DND-41 (cell line): ENCODE results near the gene TMEM74B.

ENCODE experiments used
- EZH2 ChIP-seq: IDR thresholded peaks from 3 replicates; pipeline ENCODE4 v1.6.1; 2012; ENCODE audit warnings: borderline replicate concordance, low read depth, mild to moderate bottlenecking, moderate library complexity, low read length, inconsistent platforms; ENCODE audit not compliant: severe bottlenecking
- TF ChIP-seq, protein P1 (sequence below): IDR thresholded peaks from 2 replicates; pipeline ENCODE4 v1.5.1; 2012; ENCODE audit warnings: borderline replicate concordance, low read length, moderate library complexity, mild to moderate bottlenecking; ENCODE audit not compliant: poor library complexity, severe bottlenecking; ENCODE audit errors: extremely low read depth

DNA sequence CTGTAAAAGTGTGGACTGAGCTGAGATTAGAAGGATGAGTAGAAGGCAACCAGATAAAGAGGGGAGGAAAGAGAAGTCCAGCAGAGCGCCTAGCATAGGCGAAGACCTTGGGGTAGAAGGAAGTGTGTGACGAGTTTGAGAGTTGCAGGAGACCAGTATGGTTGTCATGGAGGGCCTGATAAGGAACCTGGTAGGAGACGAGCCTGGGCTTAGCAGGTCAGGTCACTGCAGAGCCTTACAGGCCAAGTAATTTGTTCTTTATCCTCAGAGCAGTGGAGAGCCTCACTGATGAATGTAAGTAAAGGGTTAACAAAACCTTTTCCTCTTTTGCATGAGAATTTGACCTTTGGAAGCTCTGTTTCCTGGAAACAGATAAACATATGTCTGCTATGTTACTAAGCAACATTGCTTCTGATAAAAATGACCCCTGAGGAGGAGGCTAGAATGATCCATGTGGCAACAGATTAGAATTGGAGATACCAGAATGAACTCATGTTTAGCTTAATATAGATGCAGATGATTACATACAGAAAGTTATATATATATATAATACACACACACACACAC is 2.9 kb upstream of the TMEM74B start:
- TF ChIP-seq, protein P1, sequence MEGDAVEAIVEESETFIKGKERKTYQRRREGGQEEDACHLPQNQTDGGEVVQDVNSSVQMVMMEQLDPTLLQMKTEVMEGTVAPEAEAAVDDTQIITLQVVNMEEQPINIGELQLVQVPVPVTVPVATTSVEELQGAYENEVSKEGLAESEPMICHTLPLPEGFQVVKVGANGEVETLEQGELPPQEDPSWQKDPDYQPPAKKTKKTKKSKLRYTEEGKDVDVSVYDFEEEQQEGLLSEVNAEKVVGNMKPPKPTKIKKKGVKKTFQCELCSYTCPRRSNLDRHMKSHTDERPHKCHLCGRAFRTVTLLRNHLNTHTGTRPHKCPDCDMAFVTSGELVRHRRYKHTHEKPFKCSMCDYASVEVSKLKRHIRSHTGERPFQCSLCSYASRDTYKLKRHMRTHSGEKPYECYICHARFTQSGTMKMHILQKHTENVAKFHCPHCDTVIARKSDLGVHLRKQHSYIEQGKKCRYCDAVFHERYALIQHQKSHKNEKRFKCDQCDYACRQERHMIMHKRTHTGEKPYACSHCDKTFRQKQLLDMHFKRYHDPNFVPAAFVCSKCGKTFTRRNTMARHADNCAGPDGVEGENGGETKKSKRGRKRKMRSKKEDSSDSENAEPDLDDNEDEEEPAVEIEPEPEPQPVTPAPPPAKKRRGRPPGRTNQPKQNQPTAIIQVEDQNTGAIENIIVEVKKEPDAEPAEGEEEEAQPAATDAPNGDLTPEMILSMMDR, result no peak
- no peak for TF ChIP-seq EZH2
